K562 (cell line): Measurements from ENCODE around the gene PNISR. TPM values are rescaled to one million over a fixed set of nuclear protein-coding genes. Genes with fewer than 3 reads are reported as not detected.

Source experiments
- BCOR ChIP-seq: fragments of 450-650 bp; IDR thresholded peaks from 2 replicates; pipeline ENCODE4 v1.6.1; 2016
- CGGBP1 ChIP-seq: fragments of 250-450 bp; sonication (Bioruptor Pico); IDR thresholded peaks from 2 replicates; pipeline ENCODE4 v1.9.0; 2021; ENCODE audit warnings: mild to moderate bottlenecking
- EP300 ChIP-seq: IDR thresholded peaks from 2 replicates; pipeline ENCODE4 v1.6.1; 2012; ENCODE audit warnings: low read length, improper control_type of control experiment
- HDAC2 ChIP-seq: fragments of 450-650 bp; IDR thresholded peaks from 2 replicates; pipeline ENCODE4 v1.6.1; 2016; ENCODE audit warnings: mild to moderate bottlenecking
- MIER1 ChIP-seq: fragments of 450-650 bp; IDR thresholded peaks from 2 replicates; pipeline ENCODE4 v1.6.1; 2016; ENCODE audit warnings: antibody characterized with exemption, mild to moderate bottlenecking, low read depth
- MYC ChIP-seq, 2 experiments: fragments of 250-450 bp in 1 of 2; sonication (Bioruptor Pico) in 1 of 2; IDR thresholded peaks; 2 replicates each; pipeline versions ENCODE4 v1.5.1 to v1.6.1; 2012 to 2021; ENCODE audit warnings: low read depth in 2 of 2, borderline replicate concordance in 1 of 2, improper control_type of control experiment in 1 of 2, low read length in 1 of 2, mild to moderate bottlenecking in 1 of 2, moderate library complexity in 1 of 2
- NUFIP1 ChIP-seq: fragments of 450-650 bp; IDR thresholded peaks from 2 replicates; pipeline ENCODE4 v1.6.1; 2018; ENCODE audit not compliant: partially characterized antibody
- RCOR1 ChIP-seq, 2 experiments: IDR thresholded peaks; 2 replicates each; pipeline ENCODE4 v1.6.1; 2012; ENCODE audit warnings: low read depth in 2 of 2, low read length in 2 of 2, borderline replicate concordance in 1 of 2, improper control_type of control experiment in 1 of 2
- ZBTB9 ChIP-seq: fragments of 450-650 bp; formaldehyde crosslinking; IDR thresholded peaks from 2 replicates; pipeline ENCODE4 v1.4.0; 2020; ENCODE audit warnings: mild to moderate bottlenecking, moderate library complexity
- ZNF133 ChIP-seq: fragments of 250-450 bp; sonication (Bioruptor Pico); IDR thresholded peaks from 2 replicates; pipeline ENCODE4 v1.4.0; 2020; ENCODE audit warnings: mild to moderate bottlenecking
- ZNF253 ChIP-seq: fragments of 250-450 bp; sonication (Bioruptor Pico); conservative IDR thresholded peaks from 2 replicates; pipeline ENCODE4 v1.6.1; 2021; ENCODE audit warnings: mild to moderate bottlenecking
- ZNF407 ChIP-seq: fragments of 450-650 bp; IDR thresholded peaks from 2 replicates; pipeline ENCODE4 v1.6.1; 2016; ENCODE audit warnings: low read depth
- ZNF511 ChIP-seq: sonication (generic); formaldehyde crosslinking; IDR thresholded peaks from 2 replicates; pipeline ENCODE4 v1.8.0; 2022; ENCODE audit warnings: mild to moderate bottlenecking, missing genetic modification reagents
- ZNF512 ChIP-seq: IDR thresholded peaks from 2 replicates; pipeline ENCODE4 v1.6.1; 2016; ENCODE audit warnings: missing genetic modification characterization, missing compliant biosample characterization
- polyA plus RNA-seq, 8 experiments: library from polyadenylated mRNA; depleted of rRNA in 4 of 8; stranded (reverse) in 5 of 8; unstranded in 3 of 8; fragments of >200 nt; fragmentation: Nextera tagmentation in 2 of 8; fragmentation: Illumina TruSeq in 1 of 8; extraction: Ambion mirVana in 2 of 8; extraction: Trizol in 1 of 8; gene quantifications; 2 replicates each; pipeline versions ENCODE4 v1.2.1 to v1.2.3, GENCODE V29; 2011 to 2014; ENCODE audit warnings: inconsistent platforms in 1 of 8, missing spikeins in 1 of 8
- total RNA-seq, 7 experiments: library from RNA; depleted of rRNA in 6 of 7; stranded (reverse); fragments of >200 nt in 6 of 7; fragmentation: Illumina TruSeq in 2 of 7; extraction: Trizol in 2 of 7; gene quantifications; 2 replicates each; pipeline versions ENCODE4 v1.2.1 to v1.2.3, GENCODE V29; 2011 to 2021; ENCODE audit warnings: low replicate concordance in 1 of 7

Gene PNISR
- total and polyA plus RNA-seq, 9 of the 15 experiments (the other 6 are each of a cell fraction or from before 2014, with no cell fraction given): 97.4 to 206 (median 131) TPM

GRCh38 chr6:99425647-99426450 lies 741 bp upstream of the PNISR start (continued):
- no peak for TF ChIP-seq ZNF512 (tag)
- no peak for TF ChIP-seq ZNF133 (CRISPR knock-in tag)
- no peak for TF ChIP-seq ZBTB9 (CRISPR knock-in tag)
- TF ChIP-seq ZNF511 (CRISPR knock-in tag): peak; percentile 25; the same call in 1 of the 2 replicates
- TF ChIP-seq NUFIP1: no peak
- no peak for TF ChIP-seq ZNF253 (CRISPR knock-in tag)
- peak; percentile 38; the same call in 1 of the 2 replicates for TF ChIP-seq EP300
- TF ChIP-seq BCOR: peak; percentile 66; the same call in 1 of the 2 replicates
- TF ChIP-seq HDAC2: peak; percentile 55; the same call in 1 of the 2 replicates
- peak in 1 of 2 experiments; percentile 56; a peak in 1 of 4 replicates for TF ChIP-seq RCOR1 (IDR thresholded peaks at IDR 0.05; ENCODE audit: borderline replicate concordance in 1 of 2, low read depth in 2 of 2, low read length in 2 of 2)
- TF ChIP-seq ZNF407: peak; percentile 94
- TF ChIP-seq MIER1: no peak
- TF ChIP-seq MYC (IDR thresholded peaks at IDR 0.05; ENCODE audit: low read depth, low read length): peak; percentile 60
- TF ChIP-seq MYC (CRISPR knock-in tag; IDR thresholded peaks at IDR 0.05; ENCODE audit: borderline replicate concordance, low read depth): no peak
- TF ChIP-seq CGGBP1 (CRISPR knock-in tag): no peak
